Suprapubic skin (tissue), 3 donors: ENCODE data around the gene TRA2B.

ENCODE experiments used
- CTCF ChIP-seq, 2 donors: fragments of 200-600 bp in 1 of 2; fragments of 450-650 bp in 1 of 2; sonication (generic) in 1 of 2; IDR thresholded peaks; one replicate each; pipeline ENCODE4 v1.5.1; 2016 to 2019; ENCODE audit warnings: antibody characterized with exemption in 2 of 2, mild to moderate bottlenecking in 1 of 2, moderate library complexity in 1 of 2
- EP300 ChIP-seq: sonication (generic); formaldehyde crosslinking; IDR thresholded peaks from one replicate; pipeline ENCODE4 v1.6.1; 2017; ENCODE audit warnings: antibody characterized with exemption

GRCh38 chr3:185960522-185961288 is 22.9 kb upstream of the TRA2B start:
- TF ChIP-seq CTCF (IDR thresholded peaks at IDR 0.05) (no peak), EP300 (no peak)
